IMR-90 (cell line): Measurements from ENCODE around the gene PHF21B. TPM values are rescaled to one million over a fixed set of nuclear protein-coding genes. Genes with fewer than 3 reads are reported as not detected.

Experiments
- ATAC-seq: fragments of 200-7000 bp; cut with Tn5 transposase; 2 replicates; pipeline ENCODE4 v1.9.1; 2020; ENCODE audit warnings: low read depth, mild to moderate bottlenecking, moderate library complexity
- BruUV-seq: library from RNA; stranded (reverse); fragments of 400-500 nt; replicated peaks from 2 replicates; lab custom pipeline; 2021; lab: Mats Ljungman, UMichigan
- CTCF ChIA-PET: fragments of 300-600 bp; formaldehyde crosslinking; extraction: SDS; loops from one replicate; lab custom pipeline; 2021; ENCODE audit warnings: antibody characterized with exemption; lab: Yijun Ruan, JAX
- POLR2A ChIA-PET: fragments of 300-600 bp; sonication (Branson Sonifier 250); formaldehyde crosslinking; loops from one replicate; lab custom pipeline; 2022; ENCODE audit warnings: antibody characterized with exemption; ENCODE audit not compliant: unreplicated experiment; lab: Charles Lee
- DNase-seq: peaks from one replicate; pipeline ENCODE4 v3.0.0; 2013
- H2AFZ ChIP-seq: replicated peaks from 2 replicates; pipeline ENCODE3; 2013; ENCODE audit warnings: low read length, mild to moderate bottlenecking; ENCODE audit not compliant: poor library complexity
- H2AK5ac ChIP-seq: 2 replicates; pipeline ENCODE4 v1.6.1; 2013; ENCODE audit warnings: low read depth, low read length, inconsistent platforms
- H2AK9ac ChIP-seq: replicated peaks from 2 replicates; pipeline ENCODE3; 2013; ENCODE audit warnings: mild to moderate bottlenecking, low read depth, low read length, moderate library complexity; ENCODE audit not compliant: poor library complexity
- H2BK120ac ChIP-seq: 2 replicates; pipeline ENCODE4 v1.6.1; 2013; ENCODE audit warnings: low read depth, low read length, inconsistent platforms
- H2BK15ac ChIP-seq: 3 replicates; pipeline ENCODE4 v1.6.1; 2013; ENCODE audit warnings: low read depth, low read length, inconsistent platforms
- H2BK20ac ChIP-seq: 2 replicates; pipeline ENCODE4 v1.6.1; 2013; ENCODE audit warnings: low read depth, mild to moderate bottlenecking, inconsistent platforms, low read length, moderate library complexity
- H2BK5ac ChIP-seq: 2 replicates; pipeline ENCODE4 v1.6.1; 2013; ENCODE audit warnings: mild to moderate bottlenecking, low read depth, low read length, inconsistent platforms; ENCODE audit not compliant: poor library complexity, severe bottlenecking
- H3K14ac ChIP-seq: replicated peaks from 2 replicates; pipeline ENCODE4 v1.6.1; 2013; ENCODE audit warnings: low read depth, low read length, inconsistent platforms
- H3K18ac ChIP-seq: 2 replicates; pipeline ENCODE4 v1.6.1; 2013; ENCODE audit warnings: low read depth, low read length, control low read depth
- H3K23ac ChIP-seq: 2 replicates; pipeline ENCODE4 v1.6.1; 2013; ENCODE audit warnings: low read depth, low read length, inconsistent platforms
- H3K27ac ChIP-seq: 2 replicates; pipeline ENCODE4 v1.5.1; 2013; ENCODE audit warnings: mild to moderate bottlenecking, control low read depth, low read length; ENCODE audit not compliant: insufficient read depth
- H3K27me3 ChIP-seq: 2 replicates; pipeline ENCODE4 v1.6.1; 2013; ENCODE audit warnings: low read length; ENCODE audit not compliant: control insufficient read depth, insufficient read depth
- H3K36me3 ChIP-seq: 2 replicates; pipeline ENCODE4 v1.6.1; 2013; ENCODE audit warnings: low read length, mixed read lengths; ENCODE audit not compliant: control insufficient read depth, insufficient read depth
- H3K4ac ChIP-seq: 2 replicates; pipeline ENCODE4 v1.6.1; 2013; ENCODE audit warnings: low read depth, low read length, inconsistent platforms
- H3K4me1 ChIP-seq: 2 replicates; pipeline ENCODE4 v1.6.1; 2013; ENCODE audit warnings: low read length, mixed read lengths; ENCODE audit not compliant: control insufficient read depth, insufficient read depth
- H3K4me2 ChIP-seq: 2 replicates; pipeline ENCODE4 v1.6.1; 2013; ENCODE audit warnings: low read depth, mild to moderate bottlenecking, control low read depth, low read length, moderate library complexity
- H3K4me3 ChIP-seq: 2 replicates; pipeline ENCODE4 v1.5.1; 2013; ENCODE audit warnings: low read depth, mild to moderate bottlenecking, control low read depth, low read length, moderate library complexity; ENCODE audit not compliant: insufficient read depth
- H3K56ac ChIP-seq: 2 replicates; pipeline ENCODE4 v1.6.1; 2013; ENCODE audit warnings: low read length, inconsistent platforms; ENCODE audit not compliant: insufficient read depth; ENCODE audit errors: extremely low read depth
- H3K79me1 ChIP-seq, 2 experiments: 2 replicates each; pipeline ENCODE4 v1.6.1; 2013; ENCODE audit warnings: low read length in 2 of 2, inconsistent platforms in 1 of 2, low read depth in 1 of 2
- H3K9ac ChIP-seq: 2 replicates; pipeline ENCODE4 v1.6.1; 2013; ENCODE audit warnings: low read depth, low read length, control low read depth
- H3K9me1 ChIP-seq: 2 replicates; pipeline ENCODE4 v1.6.1; 2013; ENCODE audit warnings: low read length, inconsistent platforms; ENCODE audit not compliant: insufficient read depth
- H3K9me3 ChIP-seq: 2 replicates; pipeline ENCODE4 v1.6.1; 2013; ENCODE audit warnings: low read length; ENCODE audit not compliant: control insufficient read depth, insufficient read depth
- H4K20me1 ChIP-seq: 2 replicates; pipeline ENCODE4 v1.6.1; 2013; ENCODE audit warnings: low read length, inconsistent platforms; ENCODE audit not compliant: insufficient read depth
- H4K5ac ChIP-seq: 2 replicates; pipeline ENCODE4 v1.6.1; 2013; ENCODE audit warnings: mild to moderate bottlenecking, low read depth, low read length, control low read depth
- H4K8ac ChIP-seq, 2 experiments: 2 replicates each; pipeline ENCODE4 v1.6.1; 2013; ENCODE audit warnings: low read depth in 2 of 2, low read length in 2 of 2, control low read depth in 1 of 2, inconsistent platforms in 1 of 2
- H4K91ac ChIP-seq: 2 replicates; pipeline ENCODE4 v1.6.1; 2013; ENCODE audit warnings: low read depth, low read length, inconsistent platforms; ENCODE audit not compliant: insufficient read depth
- BHLHE40 ChIP-seq: fragments of 150-350 bp; IDR thresholded peaks from 2 replicates; pipeline ENCODE4 v1.6.1; 2016; ENCODE audit warnings: mild to moderate bottlenecking, low read depth, low read length
- CEBPB ChIP-seq: IDR thresholded peaks from 2 replicates; pipeline ENCODE4 v1.6.1; 2012; ENCODE audit warnings: low read depth, low read length, improper control_type of control experiment
- CTCF ChIP-seq: conservative IDR thresholded peaks from 2 replicates; pipeline ENCODE4 v1.5.1; 2012; ENCODE audit warnings: mild to moderate bottlenecking, low read depth, low read length, improper control_type of control experiment
- FOS ChIP-seq: fragments of 150-350 bp; IDR thresholded peaks from 2 replicates; pipeline ENCODE4 v1.6.1; 2016; ENCODE audit warnings: low read depth, low read length
- MAFK ChIP-seq: IDR thresholded peaks from 2 replicates; pipeline ENCODE4 v1.6.1; 2012; ENCODE audit warnings: low read depth, low read length, improper control_type of control experiment
- MXI1 ChIP-seq: IDR thresholded peaks from 2 replicates; pipeline ENCODE4 v1.6.1; 2012; ENCODE audit warnings: low read depth, mild to moderate bottlenecking, low read length, moderate library complexity, borderline replicate concordance
- RAD21 ChIP-seq: IDR thresholded peaks from 2 replicates; pipeline ENCODE4 v1.6.1; 2012; ENCODE audit warnings: low read length, improper control_type of control experiment
- RCOR1 ChIP-seq: IDR thresholded peaks from 2 replicates; pipeline ENCODE4 v1.6.1; 2012; ENCODE audit warnings: mild to moderate bottlenecking, low read length, improper control_type of control experiment; ENCODE audit not compliant: insufficient replicate concordance
- RFX5 ChIP-seq: IDR thresholded peaks from 2 replicates; pipeline ENCODE4 v1.8.0; 2012; ENCODE audit warnings: low read depth, mild to moderate bottlenecking, low read length, moderate library complexity
- USF2 ChIP-seq: fragments of 150-350 bp; IDR thresholded peaks from 2 replicates; pipeline ENCODE4 v1.6.1; 2017; ENCODE audit warnings: mild to moderate bottlenecking, antibody characterized with exemption, low read length, low read depth
- WGBS, 2 experiments: methylation state at CpG; one replicate each; pipeline versions ENCODE4 v1.1.5 to v1.1.7; 2013; ENCODE audit warnings: missing lambda C conversion rate in 2 of 2; ENCODE audit not compliant: insufficient read length in 1 of 2; ENCODE audit errors: extremely low coverage in 2 of 2; 5-methylcytosine and 5-hydroxymethylcytosine counted together
- dilution Hi-C: fragments of 300-500 bp; cut with HindIII; formaldehyde crosslinking; loops from one replicate; pipeline ENCODE4 v1.14.3; 2018; ENCODE audit warnings: low sequenced_read_pairs; ENCODE audit not compliant: unreplicated experiment
- in situ Hi-C: fragments of 300-500 bp; cut with MboI; formaldehyde crosslinking; loops from 3 replicates; pipeline ENCODE4 v1.14.3; 2019; ENCODE audit warnings: low sequenced_read_pairs, inconsistent platforms, mixed read lengths
- intact Hi-C: fragments of 100-400 bp; cut with micrococcal nuclease; formaldehyde crosslinking; loops from 2 replicates; pipeline ENCODE4 v1.10.0; 2022
- polyA plus RNA-seq, 3 experiments: library from polyadenylated mRNA; depleted of rRNA; stranded (reverse); fragments of >200 nt; gene quantifications; 2 replicates each; pipeline ENCODE4 v1.2.3, GENCODE V29; 2012; ENCODE audit warnings: low replicate concordance in 1 of 3
- total RNA-seq: library from RNA; depleted of rRNA; stranded (reverse); fragments of >200 nt; gene quantifications from 2 replicates; pipeline ENCODE4 v1.2.3, GENCODE V29; 2012

Gene PHF21B
- total and polyA plus RNA-seq, 2 of the 4 experiments (the other 2 are of a cell fraction), result 0.02 TPM; not detected in 1

DNA sequence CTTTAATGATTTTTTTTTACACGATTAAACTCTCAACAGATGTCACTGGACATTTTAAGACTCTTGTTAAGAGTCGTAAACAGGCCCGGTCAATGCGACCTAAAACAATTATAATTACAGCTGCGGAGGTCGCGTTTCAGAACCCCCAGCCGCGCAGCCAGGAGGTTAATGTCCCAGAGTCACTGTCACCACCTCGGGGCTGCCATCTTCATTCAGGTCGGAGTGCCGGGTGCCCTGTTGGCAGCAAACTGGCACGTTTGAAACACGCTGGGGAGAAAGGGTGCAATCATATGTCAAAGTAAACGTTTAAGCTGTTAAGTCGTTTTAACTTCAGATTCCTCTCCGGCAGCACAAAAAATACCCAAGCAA lies 711 bp upstream of the PHF21B start:
- no peak for ATAC-seq

More for the DNA sequence above, 711 bp upstream of the PHF21B start:
- in situ Hi-C loops (no loop called here), intact Hi-C loops (no loop called here), dilution Hi-C loops (no loop called here)
- Histone ChIP-seq H3K27ac (no peak overlapping the region), H4K20me1 (no peaks in the 10 kb centered on the region), H2BK120ac (no peak overlapping the region), H3K4ac (no peak overlapping the region), H2AK9ac (no peak overlapping the region), H3K56ac (no peak overlapping the region), H2BK5ac (no peak overlapping the region), H3K9ac (no peak overlapping the region), H4K5ac (no peak overlapping the region), H3K9me1 (no peaks in the 10 kb centered on the region), H2BK20ac (no peak overlapping the region), H3K18ac (no peak overlapping the region), H3K14ac (no peak overlapping the region), H2AFZ (peak overlapping the region; percentile 85), H3K4me3 (no peak overlapping the region), H3K4me1 (no peaks in the 10 kb centered on the region; the same call in 1 of the 2 replicates), H3K23ac (no peak overlapping the region), H4K8ac (no peak overlapping the region), H4K91ac (no peak overlapping the region), H2AK5ac (no peak overlapping the region), H2BK15ac (no peak overlapping the region), H3K27me3 (peaks cover 64% of the 10 kb centered on the region), H3K4me2 (peak overlapping the region; percentile 83; the same call in 1 of the 2 replicates), H3K9me3 (no peaks in the 10 kb centered on the region), H3K79me1 (no peaks in the 10 kb centered on the region), H3K36me3 (no peaks in the 10 kb centered on the region)
- ChIA-PET POLR2A (no interaction called here), CTCF (no interaction called here)
- BruUV-seq, result no TSS peak
- TF ChIP-seq FOS (no peak), MXI1 (no peak), BHLHE40 (no peak), RAD21 (no peak), RCOR1 (no peak), MAFK (no peak), USF2 (no peak), CTCF (no peak), RFX5 (no peak), CEBPB (no peak)
- 7% methylated on average over 3 of the region's 17 CpGs; no CpG with 5 or more reads in 1 of the 2 experiments for WGBS, 2 experiments
- DNase-seq, result no peak
